SK-N-SH treated with all-trans-retinoic acid at 6 μM for 48 hours (cell line): ENCODE results near the gene PMEPA1.

Experiments
- ARNTL ChIP-seq: fragments of 450-650 bp; formaldehyde crosslinking; IDR thresholded peaks from 2 replicates; pipeline ENCODE4 v1.5.0; 2020; ENCODE audit warnings: low read depth, mild to moderate bottlenecking, moderate library complexity, borderline replicate concordance
- BACH2 ChIP-seq: fragments of 250-450 bp; sonication (Bioruptor Pico); IDR thresholded peaks from 2 replicates; pipeline ENCODE4 v1.9.0; 2021; ENCODE audit warnings: mild to moderate bottlenecking, borderline replicate concordance
- CREB5 ChIP-seq: fragments of 250-450 bp; sonication (Bioruptor Pico); IDR thresholded peaks from 2 replicates; pipeline ENCODE4 v1.5.1; 2020; ENCODE audit warnings: low read depth, mild to moderate bottlenecking, moderate library complexity
- OSR1 ChIP-seq: fragments of 250-450 bp; sonication (Bioruptor Pico); IDR thresholded peaks from 2 replicates; pipeline ENCODE4 v1.8.0; 2022; ENCODE audit warnings: moderate library complexity, mild to moderate bottlenecking, inconsistent platforms
- POU6F1 ChIP-seq: fragments of 250-450 bp; sonication (Bioruptor Pico); IDR thresholded peaks from 2 replicates; pipeline ENCODE4 v1.8.0; 2021; ENCODE audit warnings: low read depth, mild to moderate bottlenecking, moderate library complexity, borderline replicate concordance
- RARB ChIP-seq: fragments of 250-450 bp; sonication (Bioruptor Pico); IDR thresholded peaks from 2 replicates; pipeline ENCODE4 v1.8.0; 2021; ENCODE audit warnings: mild to moderate bottlenecking, moderate library complexity
- TCF4 ChIP-seq: fragments of 250-450 bp; sonication (Bioruptor Pico); IDR thresholded peaks from 2 replicates; pipeline ENCODE4 v1.8.0; 2021; ENCODE audit warnings: mild to moderate bottlenecking, moderate library complexity, borderline replicate concordance
- TOX ChIP-seq: fragments of 250-450 bp; sonication (Bioruptor Pico); IDR thresholded peaks from 2 replicates; pipeline ENCODE4 v1.8.0; 2021; ENCODE audit warnings: mild to moderate bottlenecking, moderate library complexity, borderline replicate concordance
- ZFP3 ChIP-seq: fragments of 250-450 bp; sonication (Bioruptor Pico); IDR thresholded peaks from 2 replicates; pipeline ENCODE4 v1.5.0; 2020; ENCODE audit warnings: mild to moderate bottlenecking, moderate library complexity
- ZFP30 ChIP-seq: fragments of 450-650 bp; formaldehyde crosslinking; IDR thresholded peaks from 2 replicates; pipeline ENCODE4 v1.5.0; 2022; ENCODE audit warnings: mild to moderate bottlenecking, moderate library complexity
- ZNF8 ChIP-seq: fragments of 450-650 bp; formaldehyde crosslinking; IDR thresholded peaks from 2 replicates; pipeline ENCODE4 v1.5.0; 2020; ENCODE audit warnings: mild to moderate bottlenecking, moderate library complexity
- TF ChIP-seq, protein P1 (sequence below): fragments of 250-450 bp; sonication (Bioruptor Pico); IDR thresholded peaks from 2 replicates; pipeline ENCODE4 v1.8.0; 2020; ENCODE audit warnings: mild to moderate bottlenecking, moderate library complexity, borderline replicate concordance

- TF ChIP-seq ARNTL (CRISPR knock-in tag), result no peak
- no peak for TF ChIP-seq CREB5 (CRISPR knock-in tag)
- TF ChIP-seq OSR1 (CRISPR knock-in tag), result no peak
- no peak for TF ChIP-seq TOX
- TF ChIP-seq POU6F1 (CRISPR knock-in tag), result no peak
- TF ChIP-seq ZFP30 (CRISPR knock-in tag), result no peak
- TF ChIP-seq ZNF8 (CRISPR knock-in tag), result no peak
- no peak for TF ChIP-seq RARB (CRISPR knock-in tag)
- TF ChIP-seq, protein P1, sequence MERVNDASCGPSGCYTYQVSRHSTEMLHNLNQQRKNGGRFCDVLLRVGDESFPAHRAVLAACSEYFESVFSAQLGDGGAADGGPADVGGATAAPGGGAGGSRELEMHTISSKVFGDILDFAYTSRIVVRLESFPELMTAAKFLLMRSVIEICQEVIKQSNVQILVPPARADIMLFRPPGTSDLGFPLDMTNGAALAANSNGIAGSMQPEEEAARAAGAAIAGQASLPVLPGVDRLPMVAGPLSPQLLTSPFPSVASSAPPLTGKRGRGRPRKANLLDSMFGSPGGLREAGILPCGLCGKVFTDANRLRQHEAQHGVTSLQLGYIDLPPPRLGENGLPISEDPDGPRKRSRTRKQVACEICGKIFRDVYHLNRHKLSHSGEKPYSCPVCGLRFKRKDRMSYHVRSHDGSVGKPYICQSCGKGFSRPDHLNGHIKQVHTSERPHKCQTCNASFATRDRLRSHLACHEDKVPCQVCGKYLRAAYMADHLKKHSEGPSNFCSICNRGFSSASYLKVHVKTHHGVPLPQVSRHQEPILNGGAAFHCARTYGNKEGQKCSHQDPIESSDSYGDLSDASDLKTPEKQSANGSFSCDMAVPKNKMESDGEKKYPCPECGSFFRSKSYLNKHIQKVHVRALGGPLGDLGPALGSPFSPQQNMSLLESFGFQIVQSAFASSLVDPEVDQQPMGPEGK, result no peak
- no peak for TF ChIP-seq BACH2 (CRISPR knock-in tag)
- no peak for TF ChIP-seq TCF4 (CRISPR knock-in tag)
- TF ChIP-seq ZFP3 (CRISPR knock-in tag), result no peak
These were observed 47.9 kb downstream of the PMEPA1 start for GRCh38 chr20:57661746-57662455.
